OCI-LY1 (cell line): ENCODE results near the gene TUBGCP5.

ENCODE experiments used
- EZH2 ChIP-seq: fragments of 200-600 bp; sonication (generic), shearing (Covaris generic); IDR thresholded peaks from 2 replicates; pipeline ENCODE4 v1.8.0; 2017; ENCODE audit warnings: borderline replicate concordance, mixed run types, mild to moderate bottlenecking, antibody characterized with exemption, low read length, moderate library complexity, mixed read lengths
- TF ChIP-seq, protein P1 (sequence below): fragments of 200-600 bp; sonication (generic), shearing (Covaris generic); IDR thresholded peaks from 2 replicates; pipeline ENCODE4 v1.5.1; 2017; ENCODE audit warnings: mild to moderate bottlenecking, antibody characterized with exemption, low read length, moderate library complexity, mixed read lengths

DNA sequence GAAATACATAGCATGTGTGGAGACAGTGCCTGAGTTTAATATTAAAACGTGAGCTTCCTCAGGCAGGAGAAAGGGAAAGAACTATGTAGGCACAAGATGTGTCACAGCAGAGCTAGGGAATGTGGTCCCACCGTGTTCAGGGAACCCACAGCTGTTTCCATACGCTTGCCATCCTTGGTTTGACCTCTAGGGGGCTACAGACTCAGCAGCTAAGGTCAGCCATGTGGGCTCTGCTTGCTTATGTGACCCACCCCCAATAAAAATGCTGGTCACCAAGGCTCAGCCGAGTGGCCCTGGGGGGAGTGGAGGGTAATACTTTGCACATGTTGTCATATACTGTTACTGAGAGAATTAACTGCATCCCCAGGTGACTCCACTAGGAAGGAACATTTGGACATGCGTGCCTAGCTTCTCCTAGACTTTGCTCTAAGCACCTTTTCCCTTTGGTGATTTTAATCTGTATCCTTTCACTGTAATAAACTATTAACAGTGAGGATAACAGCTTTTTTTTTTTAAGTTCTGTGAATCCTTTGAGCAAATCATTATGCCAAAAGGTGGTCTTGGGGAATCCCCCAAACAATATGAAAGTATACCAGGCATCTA is 3.3 kb downstream of the TUBGCP5 start:
- TF ChIP-seq, protein P1, sequence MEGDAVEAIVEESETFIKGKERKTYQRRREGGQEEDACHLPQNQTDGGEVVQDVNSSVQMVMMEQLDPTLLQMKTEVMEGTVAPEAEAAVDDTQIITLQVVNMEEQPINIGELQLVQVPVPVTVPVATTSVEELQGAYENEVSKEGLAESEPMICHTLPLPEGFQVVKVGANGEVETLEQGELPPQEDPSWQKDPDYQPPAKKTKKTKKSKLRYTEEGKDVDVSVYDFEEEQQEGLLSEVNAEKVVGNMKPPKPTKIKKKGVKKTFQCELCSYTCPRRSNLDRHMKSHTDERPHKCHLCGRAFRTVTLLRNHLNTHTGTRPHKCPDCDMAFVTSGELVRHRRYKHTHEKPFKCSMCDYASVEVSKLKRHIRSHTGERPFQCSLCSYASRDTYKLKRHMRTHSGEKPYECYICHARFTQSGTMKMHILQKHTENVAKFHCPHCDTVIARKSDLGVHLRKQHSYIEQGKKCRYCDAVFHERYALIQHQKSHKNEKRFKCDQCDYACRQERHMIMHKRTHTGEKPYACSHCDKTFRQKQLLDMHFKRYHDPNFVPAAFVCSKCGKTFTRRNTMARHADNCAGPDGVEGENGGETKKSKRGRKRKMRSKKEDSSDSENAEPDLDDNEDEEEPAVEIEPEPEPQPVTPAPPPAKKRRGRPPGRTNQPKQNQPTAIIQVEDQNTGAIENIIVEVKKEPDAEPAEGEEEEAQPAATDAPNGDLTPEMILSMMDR: peak; percentile 80
- no peak for TF ChIP-seq EZH2
